Endothelial cell of umbilical vein (primary cell): ENCODE data around the gene DHRS7B. TPM values are rescaled to one million over a fixed set of nuclear protein-coding genes. Genes with fewer than 3 reads are reported as not detected.

ENCODE experiments used
- BruUV-seq: library from RNA; stranded (reverse); fragments of 400-500 nt; replicated peaks from 2 replicates; lab custom pipeline; 2021; lab: Mats Ljungman, UMichigan
- CTCF ChIA-PET: fragments of 300-600, 350-600 bp; sonication (Branson Sonifier 250); formaldehyde crosslinking; loops from one replicate; lab custom pipeline; 2021; ENCODE audit warnings: antibody characterized with exemption, inconsistent platforms; lab: Charles Lee
- POLR2A ChIA-PET: fragments of 300-600, 350-600 bp; sonication (Branson Sonifier 250); formaldehyde crosslinking; loops from one replicate; lab custom pipeline; 2021; ENCODE audit warnings: antibody characterized with exemption, inconsistent platforms; lab: Charles Lee
- DNase-seq: peaks from one replicate; pipeline ENCODE4 v3.0.0-alpha.2; 2011; ENCODE audit warnings: low read depth, low spot score
- FAIRE-seq: peaks from 2 replicates; lab custom pipeline; 2011; peaks lifted over from hg19 to GRCh38; lab: Jason Lieb, UNC
- H2AFZ ChIP-seq: 2 replicates; pipeline ENCODE4 v1.6.0; 2012; ENCODE audit warnings: low read depth, low read length, control low read depth, inconsistent platforms
- H3K27ac ChIP-seq: 2 replicates; pipeline ENCODE4 v1.5.1; 2011; ENCODE audit warnings: low read depth, mild to moderate bottlenecking, control low read depth, low read length, moderate library complexity; ENCODE audit not compliant: insufficient read depth
- H3K27me3 ChIP-seq, 2 experiments: 2 replicates each; pipeline versions ENCODE4 v1.6.0 to v1.6.1; 2011; ENCODE audit warnings: low read length in 2 of 2, mixed read lengths in 1 of 2; ENCODE audit not compliant: control insufficient read depth in 2 of 2, insufficient read depth in 2 of 2
- H3K36me3 ChIP-seq, 2 experiments: 2 replicates in 1 of 2; 3 replicates in 1 of 2; pipeline ENCODE4 v1.5.1; 2011; ENCODE audit warnings: low read length in 2 of 2, mild to moderate bottlenecking in 1 of 2, moderate library complexity in 1 of 2; ENCODE audit not compliant: control insufficient read depth in 2 of 2, insufficient read depth in 2 of 2; ENCODE audit errors: extremely low read depth in 1 of 2
- H3K4me1 ChIP-seq: 3 replicates; pipeline ENCODE4 v1.5.1; 2011; ENCODE audit warnings: mild to moderate bottlenecking, low read length; ENCODE audit not compliant: control insufficient read depth, insufficient read depth; ENCODE audit errors: extremely low read depth
- H3K4me2 ChIP-seq: 2 replicates; pipeline ENCODE4 v1.6.1; 2011; ENCODE audit warnings: low read length, control low read depth, mixed read lengths; ENCODE audit not compliant: insufficient read depth
- H3K4me3 ChIP-seq, 3 experiments: fragments of 200-600 bp in 1 of 3; sonication (generic), shearing (Covaris generic) in 1 of 3; replicated peaks in 1 of 3; 2 replicates each; pipeline ENCODE4 v1.5.1; 2011 to 2016; ENCODE audit warnings: control low read depth in 3 of 3, low read length in 3 of 3, mild to moderate bottlenecking in 2 of 3, inconsistent platforms in 1 of 3, low read depth in 1 of 3, moderate library complexity in 1 of 3; ENCODE audit not compliant: insufficient read depth in 1 of 3
- H3K79me2 ChIP-seq: 2 replicates; pipeline ENCODE4 v1.6.0; 2012; ENCODE audit warnings: low read length, inconsistent platforms; ENCODE audit not compliant: control insufficient read depth, insufficient read depth
- H3K9ac ChIP-seq: replicated peaks from 2 replicates; pipeline ENCODE3; 2011; ENCODE audit warnings: low read length, control low read depth; ENCODE audit not compliant: insufficient read depth; ENCODE audit errors: extremely low read depth
- H3K9me1 ChIP-seq: replicated peaks from 3 replicates; pipeline ENCODE4 v1.6.0; 2011; ENCODE audit warnings: mild to moderate bottlenecking, low read length; ENCODE audit not compliant: control insufficient read depth, insufficient read depth; ENCODE audit errors: extremely low read depth
- H3K9me3 ChIP-seq: replicated peaks from 2 replicates; pipeline ENCODE4 v1.5.1; 2012; ENCODE audit warnings: low read length, inconsistent platforms; ENCODE audit not compliant: control insufficient read depth, insufficient read depth
- H4K20me1 ChIP-seq: replicated peaks from 2 replicates; pipeline ENCODE3; 2011; ENCODE audit warnings: mild to moderate bottlenecking, low read length; ENCODE audit not compliant: control insufficient read depth, insufficient read depth; ENCODE audit errors: extremely low read depth
- EZH2 ChIP-seq: IDR thresholded peaks from 2 replicates; pipeline ENCODE4 v1.6.1; 2012; ENCODE audit warnings: borderline replicate concordance, low read depth, mild to moderate bottlenecking, moderate library complexity, low read length, inconsistent platforms; ENCODE audit not compliant: severe bottlenecking
- FOS ChIP-seq: IDR thresholded peaks from 2 replicates; pipeline ENCODE4 v1.6.1; 2011; ENCODE audit warnings: mild to moderate bottlenecking, low read length, moderate library complexity, borderline replicate concordance; ENCODE audit not compliant: insufficient read depth
- JUN ChIP-seq: IDR thresholded peaks from 2 replicates; pipeline ENCODE4 v1.6.1; 2011; ENCODE audit warnings: borderline replicate concordance, low read depth; ENCODE audit not compliant: insufficient read length, insufficient read depth
- MYC ChIP-seq: IDR thresholded peaks from one replicate; pipeline ENCODE4 v1.6.1; 2011; ENCODE audit warnings: mild to moderate bottlenecking, low read depth, low read length
- POLR2A ChIP-seq: IDR thresholded peaks from 2 replicates; pipeline ENCODE4 v1.6.1; 2012; ENCODE audit warnings: low read depth, mild to moderate bottlenecking, control low read depth, low read length
- POLR2AphosphoS5 ChIP-seq: IDR thresholded peaks from 2 replicates; pipeline ENCODE4 v1.6.1; 2012; ENCODE audit warnings: low read depth, mild to moderate bottlenecking, control low read depth, low read length, moderate library complexity; ENCODE audit not compliant: insufficient read depth
- dilution Hi-C: fragments of 300-500 bp; cut with MboI; formaldehyde crosslinking; loops from one replicate; pipeline ENCODE4 v1.15.0; 2019; ENCODE audit warnings: low sequenced_read_pairs; ENCODE audit not compliant: extremely low pct_ligation_motif_present
- intact Hi-C: fragments of 100-400 bp; cut with micrococcal nuclease; formaldehyde crosslinking; loops from one replicate; pipeline ENCODE4 v1.10.0; 2022
- polyA plus RNA-seq, 4 experiments: library from polyadenylated mRNA; depleted of rRNA in 3 of 4; stranded (reverse) in 3 of 4; unstranded in 1 of 4; fragments of >200 nt; gene quantifications; 2 replicates each; pipeline versions ENCODE4 v1.2.1 to v1.2.3, GENCODE V29; 2011 to 2012; ENCODE audit warnings: missing spikeins in 1 of 4
- total RNA-seq: library from RNA; stranded (reverse); gene quantifications from 2 replicates; pipeline ENCODE4 v1.2.3, GENCODE V29; 2021
- TF ChIP-seq, protein P1 (sequence below), 2 donors: IDR thresholded peaks; 1 replicate in 1 of 2; 2 replicates in 1 of 2; pipeline ENCODE4 v1.5.1; 2011; ENCODE audit warnings: low read length in 2 of 2, mild to moderate bottlenecking in 2 of 2, moderate library complexity in 2 of 2, control low read depth in 1 of 2, inconsistent platforms in 1 of 2, low read depth in 1 of 2; ENCODE audit not compliant: insufficient read depth in 1 of 2; ENCODE audit errors: extremely low read depth in 1 of 2

DHRS7B gene
- total and polyA plus RNA-seq, 2 donors (not counting 3 experiments of a cell fraction or from before 2014, with no cell fraction given) = 14.0 to 28.1 TPM

DNA sequence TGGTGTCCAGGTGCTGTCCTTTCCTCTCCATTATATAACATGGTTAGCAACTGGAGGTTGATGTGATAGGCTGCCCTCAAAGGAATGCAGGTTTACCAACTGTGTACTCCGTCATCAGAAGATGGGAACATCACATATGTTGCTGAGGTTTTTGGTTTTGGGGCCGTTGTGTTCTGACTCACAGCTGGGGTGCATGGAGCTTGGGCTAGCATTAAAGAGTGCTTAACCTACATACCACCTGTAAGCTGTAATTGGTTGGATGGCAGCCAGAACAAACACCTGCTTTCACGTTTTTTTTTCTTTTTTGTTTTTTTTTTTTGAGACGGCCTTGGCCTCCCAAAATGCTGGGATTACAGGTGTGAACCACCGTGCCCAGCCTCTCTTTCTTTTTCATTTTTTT lies 66.3 kb downstream of the DHRS7B start:
- Histone ChIP-seq H3K4me3 (no peak overlapping the region), H3K9me3 (no peaks in the 10 kb centered on the region), H3K36me3 (peaks cover 0 to 13% of the 10 kb centered on the region in 2 experiments), H3K27ac (no peak overlapping the region), H2AFZ (no peak overlapping the region), H3K9ac (no peak overlapping the region), H3K27me3 (no peaks in the 10 kb centered on the region), H3K4me1 (no peaks in the 10 kb centered on the region), H3K4me2 (no peak overlapping the region), H3K9me1 (no peaks in the 10 kb centered on the region), H4K20me1 (no peaks in the 10 kb centered on the region), H3K79me2 (peaks cover 2% of the 10 kb centered on the region)
- ChIA-PET CTCF (interaction anchor here (1.3 to 2.3 kb wide), 2 partner anchors 9 to 64 kb away, joined by 3 to 9 read pairs; no protein-coding TSS in a partner anchor), POLR2A (no interaction called here)
- FAIRE-seq (no peak), DNase-seq (no peak)
- no peak for TF ChIP-seq JUN
- no peak for TF ChIP-seq FOS
- TF ChIP-seq, protein P1, sequence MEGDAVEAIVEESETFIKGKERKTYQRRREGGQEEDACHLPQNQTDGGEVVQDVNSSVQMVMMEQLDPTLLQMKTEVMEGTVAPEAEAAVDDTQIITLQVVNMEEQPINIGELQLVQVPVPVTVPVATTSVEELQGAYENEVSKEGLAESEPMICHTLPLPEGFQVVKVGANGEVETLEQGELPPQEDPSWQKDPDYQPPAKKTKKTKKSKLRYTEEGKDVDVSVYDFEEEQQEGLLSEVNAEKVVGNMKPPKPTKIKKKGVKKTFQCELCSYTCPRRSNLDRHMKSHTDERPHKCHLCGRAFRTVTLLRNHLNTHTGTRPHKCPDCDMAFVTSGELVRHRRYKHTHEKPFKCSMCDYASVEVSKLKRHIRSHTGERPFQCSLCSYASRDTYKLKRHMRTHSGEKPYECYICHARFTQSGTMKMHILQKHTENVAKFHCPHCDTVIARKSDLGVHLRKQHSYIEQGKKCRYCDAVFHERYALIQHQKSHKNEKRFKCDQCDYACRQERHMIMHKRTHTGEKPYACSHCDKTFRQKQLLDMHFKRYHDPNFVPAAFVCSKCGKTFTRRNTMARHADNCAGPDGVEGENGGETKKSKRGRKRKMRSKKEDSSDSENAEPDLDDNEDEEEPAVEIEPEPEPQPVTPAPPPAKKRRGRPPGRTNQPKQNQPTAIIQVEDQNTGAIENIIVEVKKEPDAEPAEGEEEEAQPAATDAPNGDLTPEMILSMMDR (IDR thresholded peaks at IDR 0.05; ENCODE audit: extremely low read depth in 1 of 2, insufficient read depth in 1 of 2, low read depth in 1 of 2, low read length in 2 of 2) = no peak
- TF ChIP-seq POLR2A = no peak
- TF ChIP-seq POLR2AphosphoS5 = no peak
- no peak for TF ChIP-seq MYC
- TF ChIP-seq EZH2 = no peak
- dilution Hi-C loops = no loop called here
- intact Hi-C loops = no loop called here
- no TSS peak for BruUV-seq
